GM12873 (cell line): ENCODE measurements around the gene CLNK.

Experiments
- CTCF ChIP-seq: IDR thresholded peaks from 2 replicates; pipeline ENCODE4 v1.5.1; 2012; ENCODE audit warnings: low read depth, mild to moderate bottlenecking, moderate library complexity, low read length, control low read depth; ENCODE audit not compliant: insufficient read depth; ENCODE audit errors: missing control alignments

The CLNK gene

GRCh38 chr4:10619220-10619619 is 65.3 kb downstream of the CLNK start:
- no peak for TF ChIP-seq CTCF

GRCh38 chr4:10613926-10614478 is 70.6 kb downstream of the CLNK start:
- TF ChIP-seq CTCF, result no peak

- TF ChIP-seq CTCF, result no peak
These were observed 72.1 kb downstream of the CLNK start for GRCh38 chr4:10612476-10612875.

GRCh38 chr4:10611673-10612072 is 72.9 kb downstream of the CLNK start:
- TF ChIP-seq CTCF, result no peak

GRCh38 chr4:10608501-10609219 is 75.9 kb downstream of the CLNK start:
- TF ChIP-seq CTCF, result no peak

- no peak for TF ChIP-seq CTCF
These were observed 77.4 kb downstream of the CLNK start for GRCh38 chr4:10607206-10607605.

- TF ChIP-seq CTCF, result no peak
These were observed 77.9 kb downstream of the CLNK start for GRCh38 chr4:10606483-10607155.
